DMS153 treated with DMSO at 0.1 percent for 48 hours (cell line): ENCODE measurements around the gene DLG1.

Source experiments
- DNase-seq: peaks from one replicate; lab custom pipeline; 2025; ENCODE audit not compliant: unreplicated experiment; lab: John Stamatoyannopoulos, UW

DLG1 gene

DNA sequence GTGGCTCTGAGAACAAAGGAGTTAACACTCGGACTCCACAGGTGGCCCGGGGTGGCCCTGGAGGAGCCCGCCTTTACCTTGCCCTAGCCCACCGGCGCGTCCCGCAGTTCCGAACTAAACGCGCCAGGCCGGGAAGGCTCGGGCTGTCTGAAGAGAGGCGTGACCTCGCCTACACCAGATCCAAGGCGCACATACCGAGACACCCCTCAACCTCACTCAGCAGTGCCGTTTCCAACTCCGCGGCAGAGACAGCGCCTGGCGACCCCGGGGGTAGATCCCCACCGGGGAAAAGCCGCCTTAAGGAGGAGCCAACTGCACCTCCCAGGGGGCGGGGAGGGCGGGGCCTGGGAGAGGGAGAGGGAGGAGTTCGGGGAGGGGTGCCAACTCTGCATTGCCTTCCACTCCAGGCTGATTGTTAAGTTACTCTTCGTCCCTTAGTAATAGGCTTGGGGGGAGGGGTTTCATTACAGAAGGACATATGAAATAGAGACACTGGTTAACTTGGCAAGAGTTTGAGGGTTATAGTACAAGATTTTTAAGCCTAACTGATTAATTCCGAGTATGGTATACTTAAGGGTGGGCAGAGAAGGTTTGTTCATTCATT, at the start of gene DLG1:
Gene DLG1 (minus strand): TSS at position 272 of the 604 bp plus-strand sequence. CDS start 1,408 bp downstream, outside the sequence.
- DNase-seq: peak; percentile 81

DNA sequence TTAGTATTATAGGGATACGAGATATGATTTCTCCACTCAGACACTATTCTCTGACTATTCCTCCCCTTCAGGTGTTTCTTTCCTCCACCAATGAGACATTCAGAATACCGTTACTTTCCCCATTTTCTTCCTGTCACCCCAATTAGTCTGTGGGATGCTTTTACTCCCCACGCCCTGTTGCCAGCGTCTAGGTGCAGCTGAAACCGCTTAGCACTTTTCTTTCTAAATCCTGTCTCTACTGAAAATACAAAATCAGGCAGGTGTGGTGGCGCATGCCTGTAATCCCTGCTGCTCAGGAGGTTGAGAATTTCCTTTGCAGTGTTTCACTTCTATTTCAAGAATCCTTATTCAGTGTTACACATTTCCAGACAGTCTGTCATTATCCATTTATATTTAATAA, 49.6 kb upstream of the DLG1 start:
- DNase-seq: no peak

DNA sequence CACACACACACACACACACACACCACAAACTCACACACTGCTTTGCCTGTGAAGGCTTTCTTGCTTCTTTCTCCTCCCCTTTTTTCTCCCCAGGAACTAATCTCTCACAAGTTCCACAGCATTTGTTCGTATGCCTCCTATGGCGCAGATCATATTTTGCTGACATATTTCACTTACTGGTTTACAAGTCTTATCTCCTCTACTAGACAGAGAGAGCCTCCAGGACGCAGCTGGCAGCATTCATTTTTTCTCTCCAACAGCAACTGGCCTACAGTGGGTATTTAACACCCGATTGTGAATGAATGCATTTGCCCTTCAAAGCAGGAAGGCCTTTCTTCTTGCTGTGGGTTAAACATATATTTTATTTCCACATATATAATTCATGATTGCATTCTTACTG, 47.0 kb upstream of the DLG1 start:
- DNase-seq: no peak

DNA sequence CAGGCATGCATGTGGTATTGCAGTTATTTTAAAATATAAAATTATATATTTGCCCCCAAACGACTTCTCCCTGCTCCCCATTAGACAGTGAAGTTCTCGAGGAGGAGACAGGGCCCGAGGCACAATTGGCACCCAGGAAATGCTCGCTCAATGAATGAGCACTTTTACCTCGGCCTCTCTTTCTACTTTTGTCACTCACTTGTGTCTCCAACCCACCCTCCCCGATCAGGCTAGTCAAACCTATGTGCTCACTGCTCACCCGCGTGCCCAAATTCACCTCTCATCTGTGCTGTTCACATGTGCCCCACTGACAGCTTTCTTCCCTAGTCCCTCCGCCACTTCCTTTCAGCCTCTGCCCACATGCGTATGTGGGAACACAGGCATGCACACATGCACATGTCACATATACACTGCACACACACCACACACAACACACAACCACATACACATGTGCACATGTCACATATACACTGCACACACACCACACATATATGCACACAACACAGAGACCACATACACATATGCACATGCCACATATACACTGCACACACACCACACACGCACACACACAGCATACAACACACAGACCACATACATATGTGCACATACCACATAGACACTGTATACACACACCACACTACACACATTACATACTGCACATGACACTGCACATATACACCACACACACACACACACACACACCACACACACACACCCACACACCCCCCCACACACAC, 46.3 kb upstream of the DLG1 start:
- DNase-seq: no peak

DNA sequence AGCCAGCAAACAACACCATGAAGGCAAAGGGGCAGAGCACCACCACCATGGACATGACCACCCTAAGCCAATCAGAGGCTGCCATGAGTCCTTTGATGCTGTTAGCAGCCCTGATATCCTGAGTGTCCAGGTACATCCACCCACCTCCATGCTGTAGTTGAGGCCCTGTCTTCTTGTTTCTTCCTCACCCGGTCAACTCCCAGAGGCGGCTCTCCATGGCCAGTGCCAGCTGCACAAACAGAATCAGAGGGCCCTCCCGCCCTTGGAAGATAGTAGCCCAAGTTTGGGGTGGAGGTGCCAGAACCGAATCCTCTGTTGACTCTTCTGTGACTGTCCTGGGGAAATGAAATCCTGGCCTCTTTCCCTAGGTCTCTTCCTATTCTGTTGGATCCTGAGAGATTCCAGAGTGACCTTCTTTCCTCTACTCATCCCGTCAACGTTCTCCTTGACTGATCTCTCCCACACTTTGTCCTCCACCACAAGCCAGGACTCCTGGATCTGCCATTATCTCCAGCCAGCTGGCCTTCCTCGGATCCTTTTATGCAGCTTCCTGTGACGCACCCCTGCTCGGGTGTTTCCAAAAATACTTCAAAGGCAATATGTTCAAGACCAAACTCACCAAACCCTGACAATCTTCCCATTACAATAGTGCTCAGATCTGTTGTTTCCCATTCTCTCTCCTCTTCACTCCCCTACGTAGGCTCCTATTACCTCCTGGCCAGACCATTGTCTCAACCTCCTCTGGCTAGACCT, 45.4 kb upstream of the DLG1 start:
- DNase-seq: no peak

DNA sequence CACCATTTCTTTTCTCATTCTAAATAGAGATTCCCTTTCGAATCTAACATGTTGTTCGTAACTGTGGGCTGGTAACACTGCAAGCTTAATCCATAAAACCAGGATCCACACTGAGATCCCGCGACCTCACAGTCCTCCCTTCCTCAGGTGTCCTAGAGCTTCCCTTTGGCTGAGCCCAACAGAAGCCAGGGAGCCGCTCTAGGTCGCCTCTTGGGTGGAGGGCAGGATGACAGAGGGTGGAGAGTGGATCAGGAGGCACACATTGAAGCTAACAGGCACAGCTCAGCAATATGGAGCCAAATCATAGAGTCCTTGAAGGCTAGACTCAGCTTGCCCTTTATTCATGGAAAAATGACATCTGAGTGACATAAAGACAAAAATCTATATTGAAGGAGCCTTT, 44.7 kb upstream of the DLG1 start:
- no peak for DNase-seq

DNA sequence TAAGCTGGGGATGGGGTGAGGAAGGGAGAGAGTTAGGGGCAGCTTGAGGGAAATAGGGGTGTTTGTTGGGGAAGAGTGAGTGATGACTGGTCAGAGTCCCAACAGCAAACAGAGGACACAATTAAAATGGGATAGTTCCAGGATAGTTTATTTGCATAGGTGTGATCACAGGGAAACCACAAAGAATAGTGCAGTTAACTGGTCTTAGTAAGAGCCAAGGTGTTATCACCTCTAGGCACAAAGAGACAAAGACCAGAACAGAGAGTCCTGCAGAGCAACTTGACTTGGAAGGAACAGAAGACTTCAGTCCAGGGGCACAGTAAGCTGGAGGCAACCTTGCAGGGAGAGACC, 42.1 kb upstream of the DLG1 start:
- DNase-seq: no peak

DNA sequence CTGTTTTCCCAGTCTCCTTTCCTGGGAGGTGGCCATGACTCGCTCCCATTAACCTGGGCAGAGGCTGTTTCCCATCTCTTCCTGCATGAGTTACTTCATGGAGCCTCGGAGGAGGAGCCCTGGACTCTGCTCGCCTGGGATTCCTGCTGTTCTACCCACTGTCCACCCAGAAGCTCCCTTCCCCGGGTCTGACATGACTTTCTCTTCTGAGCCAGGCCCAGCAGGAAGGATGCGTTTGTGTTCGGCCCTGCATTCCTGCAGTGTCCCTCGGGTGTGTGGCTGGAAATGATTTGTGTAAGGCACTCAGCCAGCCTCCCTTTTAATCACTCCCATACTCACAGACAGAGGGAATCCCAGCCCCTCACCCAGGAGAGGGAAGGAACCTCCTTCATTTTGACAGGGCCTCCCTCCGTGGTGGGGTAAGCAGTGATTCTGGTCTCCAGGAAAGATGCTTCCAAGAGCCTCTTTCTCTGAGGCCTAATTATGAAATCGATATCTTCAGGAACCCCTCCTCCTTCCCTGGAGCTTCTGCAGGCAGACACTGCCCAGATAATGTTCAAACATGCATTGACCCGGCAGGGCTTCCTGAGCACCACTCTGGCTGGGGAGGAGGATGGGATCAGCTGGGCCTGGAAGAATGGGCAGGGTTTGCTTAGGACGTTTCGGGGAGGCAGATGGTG, 41.6 kb upstream of the DLG1 start:
- DNase-seq: no peak

DNA sequence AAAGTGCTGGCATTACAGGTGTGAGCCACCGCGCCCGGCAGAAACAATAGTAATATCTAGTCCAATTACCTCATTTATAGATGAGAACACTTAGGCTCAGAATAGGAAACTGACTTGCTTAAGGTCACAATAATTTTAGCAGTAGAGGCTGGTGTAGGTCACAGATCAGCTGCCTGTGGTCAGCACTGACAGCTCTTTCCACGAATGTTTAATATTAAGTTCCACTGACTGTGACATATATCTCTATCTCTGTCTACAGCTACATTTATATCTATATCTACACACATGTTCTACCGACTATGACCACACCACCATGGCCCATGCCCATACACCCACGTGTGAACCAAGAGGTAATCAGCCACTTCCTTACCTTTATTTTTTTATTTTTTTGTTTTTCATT, 40.2 kb upstream of the DLG1 start:
- no peak for DNase-seq

DNA sequence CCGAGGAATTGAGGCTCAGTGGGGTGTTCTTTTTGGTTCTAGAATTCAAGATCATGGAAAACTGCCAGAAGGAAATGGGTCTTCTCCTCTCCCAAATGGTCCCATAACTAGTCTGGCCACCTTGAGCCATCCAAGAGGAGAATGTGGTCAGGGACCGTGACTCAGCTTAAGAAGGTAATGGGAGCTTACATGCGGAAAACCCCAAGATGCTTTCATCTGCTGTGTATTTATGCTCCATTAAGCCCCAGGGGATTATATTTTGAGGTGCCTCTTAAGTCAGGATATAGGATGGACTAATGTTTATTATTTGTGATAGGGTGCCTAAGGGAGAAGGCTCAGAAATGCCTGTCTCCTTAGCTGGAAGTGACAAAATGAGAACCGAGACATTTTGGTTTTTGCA, 39.2 kb upstream of the DLG1 start:
- DNase-seq: no peak

DNA sequence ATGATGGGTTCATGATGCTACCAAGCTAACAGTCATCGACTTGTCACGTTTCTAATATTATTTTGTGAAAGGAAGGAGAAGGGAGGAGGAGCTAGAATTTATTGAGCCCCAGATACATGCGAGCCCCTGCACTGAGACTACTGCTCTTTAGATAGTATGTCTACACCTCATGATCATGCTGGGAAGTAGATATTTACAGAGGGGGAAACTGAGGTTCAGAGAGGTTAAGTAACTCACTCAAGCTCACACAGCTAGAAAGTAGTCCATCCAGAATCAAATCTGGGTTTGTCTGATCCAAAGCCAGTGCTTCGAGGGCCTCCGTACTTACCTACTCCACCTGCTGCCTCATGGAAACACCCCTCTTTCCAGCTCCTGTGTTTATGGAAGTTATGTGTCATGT, 38.8 kb upstream of the DLG1 start:
- DNase-seq: no peak

DNA sequence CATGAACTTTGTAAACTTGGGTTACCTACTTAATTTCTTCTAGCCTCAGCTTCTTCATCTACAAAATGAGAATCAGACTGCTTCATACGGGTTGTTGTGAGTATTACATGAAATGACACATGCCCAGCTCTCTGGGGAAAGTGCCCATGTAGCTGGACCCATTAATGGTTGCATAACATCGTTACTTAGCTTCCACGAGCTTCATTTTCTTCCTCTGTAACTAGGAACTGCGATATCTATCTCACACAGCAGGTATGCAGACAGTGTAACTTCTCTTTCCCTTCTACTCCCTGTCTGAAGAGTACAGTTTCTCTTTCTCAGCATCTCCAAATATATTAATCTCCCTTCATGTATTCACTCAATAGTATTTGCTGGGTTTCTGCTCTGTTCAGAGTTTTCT, 37.9 kb upstream of the DLG1 start:
- no peak for DNase-seq

DNA sequence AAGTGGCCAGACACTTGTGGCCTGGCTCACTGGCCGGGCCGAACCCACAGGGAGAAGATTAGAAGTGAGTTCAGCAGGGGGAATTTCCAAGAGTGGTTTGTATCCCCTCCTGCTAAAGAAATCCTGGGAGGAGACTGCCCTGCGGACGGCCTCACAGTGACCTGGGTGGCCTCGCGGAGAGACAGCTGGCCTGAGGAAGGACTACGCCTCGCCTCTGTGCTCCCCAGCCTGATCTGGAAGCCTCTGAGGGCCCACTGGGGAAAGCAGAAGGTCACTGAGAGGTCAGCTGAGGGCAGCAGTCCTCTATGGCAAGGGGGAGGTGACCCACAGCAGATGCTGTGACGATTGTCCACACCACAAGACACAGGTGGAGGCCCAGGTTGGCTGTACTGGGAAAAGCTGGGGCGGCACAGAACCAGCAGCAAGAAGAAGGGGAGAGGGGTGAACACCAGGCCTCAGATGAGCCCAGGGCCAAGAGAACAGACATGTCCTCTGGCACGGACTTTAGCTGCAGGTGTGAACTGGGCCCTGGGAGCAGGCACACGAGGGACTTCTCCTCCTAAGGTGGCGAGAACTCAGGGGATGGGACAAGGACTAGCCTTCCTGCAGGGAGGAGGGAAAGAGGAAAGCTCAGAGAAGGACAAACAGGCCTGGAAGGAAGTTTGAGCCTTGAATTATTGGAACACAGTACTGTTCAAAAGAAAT, 37.2 kb upstream of the DLG1 start:
- no peak for DNase-seq

DNA sequence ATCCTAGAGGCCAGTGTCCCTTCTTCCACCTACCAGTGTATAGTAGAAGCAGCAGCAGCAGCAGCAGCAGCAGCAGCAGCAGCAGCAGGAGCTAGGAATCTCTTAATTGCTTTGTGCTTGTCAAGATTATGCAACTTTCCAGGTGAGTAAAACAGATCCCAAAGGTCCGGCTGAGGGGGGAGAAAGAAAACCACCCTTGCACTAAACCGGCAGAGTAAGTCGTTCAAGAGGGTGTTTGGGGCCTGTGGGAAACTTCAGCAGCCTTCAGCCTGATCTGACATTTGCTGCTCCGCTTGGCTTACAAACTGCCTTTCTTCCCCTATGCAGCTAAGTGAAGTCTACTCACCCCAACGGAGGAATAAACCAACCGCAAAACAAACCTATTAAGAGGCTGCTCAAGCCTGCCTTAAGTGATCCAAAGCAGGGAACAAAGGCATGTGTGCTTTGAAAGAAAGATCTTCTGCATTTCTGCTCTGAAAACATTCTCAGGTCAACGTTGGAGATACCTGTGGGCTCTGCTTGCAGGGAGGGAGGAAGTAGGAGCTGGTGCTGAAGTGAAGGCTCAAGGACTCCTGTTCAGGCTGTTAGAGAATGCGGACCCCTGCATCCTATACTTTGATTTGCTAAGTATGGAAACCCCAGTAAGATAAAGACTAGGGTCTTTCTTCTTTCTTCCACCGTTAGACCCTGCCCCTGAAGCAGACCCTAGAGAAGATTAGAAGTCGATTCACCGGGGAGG, 35.7 kb upstream of the DLG1 start:
- DNase-seq: no peak

DNA sequence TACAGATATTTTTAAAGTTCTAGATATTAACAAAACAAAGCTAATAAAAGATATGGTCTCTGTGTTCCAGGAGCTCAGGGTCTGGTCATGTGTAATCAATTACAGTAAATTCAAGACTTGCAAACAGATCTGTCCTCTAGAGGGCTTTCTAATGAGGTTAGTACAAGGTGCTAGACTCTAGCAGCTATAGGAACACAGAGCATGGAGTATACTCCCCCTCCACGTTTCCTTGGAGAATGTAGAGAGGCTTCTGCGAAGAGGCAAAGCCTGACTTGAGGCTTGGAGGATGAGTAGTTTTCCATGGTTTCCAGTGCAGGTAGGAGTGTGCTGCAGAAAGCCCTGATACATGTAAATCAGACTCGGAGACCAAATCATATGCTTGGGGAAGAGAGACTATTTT, 32.7 kb upstream of the DLG1 start:
- DNase-seq: no peak

DNA sequence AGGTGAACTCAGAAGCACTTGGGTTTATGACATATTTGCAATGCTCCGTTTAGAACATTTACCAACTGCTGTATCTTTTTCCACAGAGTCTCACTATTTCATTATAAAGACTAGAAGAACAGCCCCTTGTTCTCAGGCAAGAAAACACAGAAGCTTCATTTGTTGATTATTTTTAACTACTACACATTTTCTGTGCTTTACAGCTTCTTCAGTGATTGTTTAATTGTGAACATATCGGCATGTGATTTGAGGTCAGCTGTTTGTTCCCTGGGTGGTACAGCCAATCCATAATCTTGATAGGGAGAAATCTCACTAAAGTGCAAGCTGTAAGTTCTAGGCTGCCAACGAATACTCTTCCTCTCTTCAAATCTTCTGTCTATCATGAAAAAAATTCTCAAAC, 31.0 kb upstream of the DLG1 start:
- no peak for DNase-seq

DNA sequence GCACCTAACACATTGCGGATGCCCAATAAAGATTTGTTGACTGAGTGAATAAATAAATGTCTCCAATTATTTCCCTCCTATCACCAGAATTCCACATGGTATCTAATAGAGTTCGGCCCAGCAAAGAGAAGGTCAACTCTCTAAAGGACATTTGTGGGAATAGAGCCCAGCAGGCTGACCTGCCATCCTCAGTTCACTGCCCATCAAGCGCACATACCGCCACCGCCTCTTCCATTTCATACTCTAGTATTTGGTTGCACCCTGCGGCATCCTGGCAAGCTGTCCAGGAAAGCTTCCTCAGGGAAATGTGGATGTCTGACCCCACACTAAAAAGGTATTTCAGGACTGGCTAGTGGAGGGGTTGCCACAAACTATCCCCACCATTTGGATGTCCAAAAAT, 29.8 kb upstream of the DLG1 start:
- DNase-seq: no peak

DNA sequence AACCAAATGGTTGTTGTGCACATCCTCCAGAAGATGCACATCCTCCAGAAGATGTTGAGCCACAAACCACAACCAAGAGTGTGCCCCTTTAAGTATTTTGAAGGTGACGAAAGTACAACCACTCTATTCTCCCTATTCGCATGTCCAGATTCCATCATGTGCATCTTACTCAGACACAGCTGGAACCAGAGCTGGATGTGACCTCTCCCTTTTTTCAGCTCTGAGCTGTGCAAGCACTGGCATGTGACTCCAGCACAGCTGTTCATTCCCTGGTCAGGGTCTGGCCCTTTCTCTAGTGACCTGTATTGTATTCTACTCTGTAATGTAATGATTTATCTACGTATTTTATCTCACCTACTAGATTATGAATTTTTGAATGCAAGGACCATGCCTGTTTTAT, 29.3 kb upstream of the DLG1 start:
- DNase-seq: no peak

DNA sequence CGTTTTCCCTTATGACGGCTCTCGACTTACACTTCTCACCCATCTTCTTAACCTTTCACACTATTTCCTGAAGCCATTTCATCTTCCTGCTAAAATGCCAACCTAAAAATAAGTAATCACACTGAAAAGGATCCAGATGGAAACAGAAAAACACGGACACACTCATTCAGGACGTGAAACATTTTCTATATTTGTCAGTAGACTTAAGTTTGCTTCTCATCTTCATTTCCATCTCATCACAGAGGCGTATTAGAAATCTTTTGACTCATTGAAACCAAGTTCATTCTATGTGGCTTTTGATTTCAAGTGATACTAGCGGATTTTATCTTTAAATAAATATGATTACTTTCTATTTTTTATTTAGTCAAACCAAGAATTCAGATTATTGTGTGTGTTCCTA, 27.4 kb upstream of the DLG1 start:
- no peak for DNase-seq

DNA sequence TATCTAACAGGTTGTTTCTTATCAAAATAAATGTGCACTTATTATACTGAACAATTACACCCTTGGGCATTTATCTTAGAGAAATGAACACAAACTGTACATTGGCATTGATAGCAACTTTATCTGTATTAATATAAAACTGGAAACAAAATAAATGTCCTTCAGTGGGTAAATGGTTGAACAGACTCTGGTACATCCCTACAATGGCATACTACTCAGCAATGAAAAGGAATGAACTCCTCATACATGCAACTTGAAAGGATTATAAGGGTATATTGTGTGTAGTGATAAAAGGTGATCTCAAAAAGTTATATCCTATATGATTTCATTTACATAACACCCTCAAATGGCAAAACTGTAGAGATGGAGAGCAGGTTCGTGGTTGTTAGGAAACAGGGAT, 23.7 kb upstream of the DLG1 start:
- DNase-seq: no peak

DNA sequence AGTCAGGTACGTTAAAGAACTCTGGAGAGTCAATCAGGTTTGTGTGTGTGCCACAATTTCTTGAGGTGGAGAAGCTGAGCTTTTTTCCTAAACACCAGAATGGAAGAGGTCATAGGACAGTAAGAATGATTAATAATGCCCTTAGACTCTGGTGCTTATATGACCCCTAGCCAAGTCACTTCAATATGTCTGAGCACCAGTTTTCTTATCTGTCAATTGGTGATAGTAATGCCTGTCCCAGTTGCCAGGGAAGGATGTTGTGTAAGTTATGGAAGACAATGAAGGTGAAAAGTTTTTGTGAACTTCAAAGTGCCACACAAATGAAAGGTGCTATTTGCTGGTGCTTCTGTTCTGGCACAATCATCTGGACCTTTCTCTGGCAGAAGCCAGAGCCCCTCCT, 22.2 kb upstream of the DLG1 start:
- no peak for DNase-seq
